HepG2 (cell line): ENCODE results near the gene DPH2. TPM values are rescaled to one million over a fixed set of nuclear protein-coding genes. Genes with fewer than 3 reads are reported as not detected.

ENCODE experiments used
- ARID4A ChIP-seq: sonication (generic); formaldehyde crosslinking; IDR thresholded peaks from 2 replicates; pipeline ENCODE4 v1.5.0; 2020; ENCODE audit warnings: mild to moderate bottlenecking, missing genetic modification reagents, borderline replicate concordance
- BRD4 ChIP-seq: sonication (generic); formaldehyde crosslinking; IDR thresholded peaks from 2 replicates; pipeline ENCODE4 v1.4.0; 2020; ENCODE audit warnings: missing genetic modification reagents
- DZIP1 ChIP-seq: sonication (generic); formaldehyde crosslinking; IDR thresholded peaks from 2 replicates; pipeline ENCODE4 v1.5.0; 2020; ENCODE audit warnings: mild to moderate bottlenecking, missing genetic modification reagents
- ESRRA ChIP-seq: sonication (generic); formaldehyde crosslinking; IDR thresholded peaks from 2 replicates; pipeline ENCODE4 v1.5.1; 2020; ENCODE audit warnings: mild to moderate bottlenecking, low read depth, missing genetic modification reagents
- HBP1 ChIP-seq: IDR thresholded peaks from 2 replicates; pipeline ENCODE4 v1.6.1; 2016; ENCODE audit warnings: low read depth, control low read depth
- HDAC2 ChIP-seq: sonication (generic); formaldehyde crosslinking; IDR thresholded peaks from 2 replicates; pipeline ENCODE4 v1.4.0; 2020; ENCODE audit warnings: missing genetic modification reagents
- HNRNPLL ChIP-seq: fragments of 200-400 bp; formaldehyde crosslinking; IDR thresholded peaks from 2 replicates; pipeline ENCODE4 v1.6.1; 2017; ENCODE audit warnings: mild to moderate bottlenecking, low read depth, low read length; ENCODE audit not compliant: poor library complexity, severe bottlenecking
- KDM1A ChIP-seq: IDR thresholded peaks from 2 replicates; pipeline ENCODE4 v1.6.1; 2016; ENCODE audit warnings: missing compliant biosample characterization
- MTERF4 ChIP-seq: sonication (generic); formaldehyde crosslinking; IDR thresholded peaks from 2 replicates; pipeline ENCODE4 v1.8.0; 2023; ENCODE audit warnings: mild to moderate bottlenecking, missing genetic modification reagents
- NRL ChIP-seq: sonication (generic); formaldehyde crosslinking; IDR thresholded peaks from 2 replicates; pipeline ENCODE4 v1.5.0; 2020; ENCODE audit warnings: missing genetic modification reagents, mild to moderate bottlenecking, moderate library complexity, borderline replicate concordance
- PATZ1 ChIP-seq: sonication (generic); formaldehyde crosslinking; IDR thresholded peaks from 2 replicates; pipeline ENCODE4 v1.4.0; 2020; ENCODE audit warnings: missing genetic modification reagents
- RBFOX2 ChIP-seq: fragments of 200-400 bp; formaldehyde crosslinking; IDR thresholded peaks from 2 replicates; pipeline ENCODE4 v1.6.1; 2017; ENCODE audit warnings: low read depth, mild to moderate bottlenecking, low read length
- RFX5 ChIP-seq: IDR thresholded peaks from 2 replicates; pipeline ENCODE4 v1.6.1; 2011; ENCODE audit warnings: low read depth, low read length, improper control_type of control experiment
- U2AF2 ChIP-seq: fragments of 200-400 bp; formaldehyde crosslinking; IDR thresholded peaks from 2 replicates; pipeline ENCODE4 v1.6.1; 2017; ENCODE audit warnings: low read depth, mild to moderate bottlenecking, low read length
- ZEB1 ChIP-seq: IDR thresholded peaks from 2 replicates; pipeline ENCODE4 v1.6.1; 2012; ENCODE audit warnings: mild to moderate bottlenecking, low read depth, inconsistent platforms; ENCODE audit not compliant: insufficient replicate concordance
- ZNF567 ChIP-seq: sonication (generic); formaldehyde crosslinking; IDR thresholded peaks from 2 replicates; pipeline ENCODE4 v1.8.1; 2023; ENCODE audit warnings: mild to moderate bottlenecking, missing genetic modification reagents, borderline replicate concordance
- ZNF629 ChIP-seq: sonication (generic); formaldehyde crosslinking; conservative IDR thresholded peaks from 2 replicates; pipeline ENCODE4 v1.5.0; 2020; ENCODE audit warnings: missing genetic modification reagents
- polyA plus RNA-seq, 8 experiments: library from polyadenylated mRNA; depleted of rRNA in 3 of 8; stranded (reverse) in 7 of 8; unstranded in 1 of 8; fragments of >200 nt; fragmentation: Illumina TruSeq in 4 of 8; extraction: Trizol in 4 of 8; gene quantifications; 2 replicates each; pipeline versions ENCODE4 v1.2.1 to v1.2.3, GENCODE V29; 2011 to 2016; ENCODE audit warnings: low read depth in 4 of 8, missing spikeins in 1 of 8, mixed read lengths in 1 of 8; ENCODE audit not compliant: insufficient read depth in 1 of 8
- total RNA-seq, 5 experiments: library from RNA; depleted of rRNA; stranded (reverse); fragments of >200 nt; fragmentation: Illumina TruSeq; extraction: Trizol; gene quantifications; 2 replicates each; pipeline ENCODE4 v1.2.3, GENCODE V29; 2016; ENCODE audit warnings: low read depth in 1 of 5

DPH2 gene
- total and polyA plus RNA-seq, 2 of the 13 experiments (the other 11 are each of a cell fraction or from before 2014, with no cell fraction given) = 32.2 to 38.3 TPM

GRCh38 chr1:43936431-43937151 is 33.2 kb upstream of the DPH2 start (continued):
- TF ChIP-seq PATZ1 (CRISPR knock-in tag) (peak; percentile 42), RFX5 (no peak), ZNF629 (0 out of 2 replicates have a peak, but pooled peaks have one; percentile 19), DZIP1 (CRISPR knock-in tag) (0 out of 2 replicates have a peak, but pooled peaks have one; percentile 31), BRD4 (CRISPR knock-in tag) (0 out of 2 replicates have a peak, but pooled peaks have one; percentile 40), U2AF2 (no peak), ESRRA (peak; percentile 55; the same call in 1 of the 2 replicates), ZNF567 (CRISPR knock-in tag) (0 out of 2 replicates have a peak, but pooled peaks have one; percentile 52), HNRNPLL (peak; percentile 61), HBP1 (CRISPR knock-in tag) (no peak), ARID4A (CRISPR knock-in tag) (peak; percentile 52), RBFOX2 (peak; percentile 61; the same call in 1 of the 2 replicates), HDAC2 (peak; percentile 37; the same call in 1 of the 2 replicates), NRL (CRISPR knock-in tag) (peak; percentile 88; the same call in 1 of the 2 replicates), MTERF4 (CRISPR knock-in tag) (no peak), ZEB1 (no peak), KDM1A (0 out of 2 replicates have a peak, but pooled peaks have one; percentile 14)
